ACC112 (cell line): ENCODE measurements around the gene PDLIM7.

Experiments used
- H2AFZ ChIP-seq: fragments of 200-600 bp; sonication (generic); one replicate; pipeline ENCODE4 v1.6.0; 2017; ENCODE audit warnings: antibody characterized with exemption, low read length; ENCODE audit not compliant: unreplicated experiment
- H3K27ac ChIP-seq: fragments of 200-600 bp; sonication (generic); 2 replicates; pipeline ENCODE4 v1.5.1; 2014; ENCODE audit warnings: low read depth, mild to moderate bottlenecking, antibody characterized with exemption, low read length, moderate library complexity
- H3K27me3 ChIP-seq: fragments of 200-600 bp; sonication (generic); 2 replicates; pipeline ENCODE4 v1.6.1; 2014; ENCODE audit warnings: mild to moderate bottlenecking, antibody characterized with exemption, low read length, moderate library complexity, mixed read lengths; ENCODE audit not compliant: insufficient read depth
- H3K36me3 ChIP-seq: fragments of 200-600 bp; sonication (generic); 2 replicates; pipeline ENCODE4 v1.6.1; 2016; ENCODE audit warnings: mild to moderate bottlenecking, antibody characterized with exemption, low read length, moderate library complexity, mixed read lengths; ENCODE audit not compliant: insufficient read depth
- H3K4me1 ChIP-seq: fragments of 200-600 bp; sonication (generic); one replicate; pipeline ENCODE4 v1.6.1; 2016; ENCODE audit warnings: low read length, mixed read lengths; ENCODE audit not compliant: insufficient read depth, unreplicated experiment, control insufficient read depth
- H3K4me3 ChIP-seq: fragments of 200-600 bp; sonication (generic); 2 replicates; pipeline ENCODE4 v1.5.1; 2014; ENCODE audit warnings: mild to moderate bottlenecking, low read depth, low read length
- H3K79me2 ChIP-seq: fragments of 200-600 bp; sonication (generic); one replicate; pipeline ENCODE4 v1.6.0; 2016; ENCODE audit warnings: low read length; ENCODE audit not compliant: control insufficient read depth, unreplicated experiment, insufficient read depth

Gene PDLIM7

GRCh38 chr5:177505075-177505474 lies 7.7 kb upstream of the PDLIM7 start:
- Histone ChIP-seq H3K27me3 (no peaks in the 10 kb centered on the region), H3K4me1 (peaks cover 8% of the 10 kb centered on the region), H3K4me3 (no peak overlapping the region), H3K36me3 (no peaks in the 10 kb centered on the region), H3K27ac (no peak overlapping the region), H3K79me2 (no peaks in the 10 kb centered on the region), H2AFZ (no peak overlapping the region)

- Histone ChIP-seq H3K4me1 (peaks cover 8% of the 10 kb centered on the region), H3K79me2 (no peaks in the 10 kb centered on the region), H3K36me3 (no peaks in the 10 kb centered on the region), H3K27ac (no peak overlapping the region), H3K4me3 (no peak overlapping the region), H3K27me3 (no peaks in the 10 kb centered on the region), H2AFZ (no peak overlapping the region)
Observed at GRCh38 chr5:177504086-177505056, 7.0 kb upstream of the PDLIM7 start.

- Histone ChIP-seq H3K27ac (no peak overlapping the region), H3K36me3 (no peaks in the 10 kb centered on the region), H3K4me1 (peaks cover 9% of the 10 kb centered on the region), H2AFZ (no peak overlapping the region), H3K79me2 (no peaks in the 10 kb centered on the region), H3K27me3 (no peaks in the 10 kb centered on the region), H3K4me3 (no peak overlapping the region)
Observed at GRCh38 chr5:177503351-177504085, 6.1 kb upstream of the PDLIM7 start.

GRCh38 chr5:177502886-177503285 lies 5.5 kb upstream of the PDLIM7 start:
- Histone ChIP-seq H3K4me3 (no peak overlapping the region), H3K36me3 (no peaks in the 10 kb centered on the region), H3K27me3 (no peaks in the 10 kb centered on the region), H2AFZ (no peak overlapping the region), H3K27ac (no peak overlapping the region), H3K4me1 (peaks cover 15% of the 10 kb centered on the region), H3K79me2 (no peaks in the 10 kb centered on the region)

- H3K79me2 ChIP-seq, result no peaks in the 10 kb centered on the region
- no peak overlapping the region for H3K4me3 ChIP-seq
- H3K27ac ChIP-seq, result no peak overlapping the region
- peaks cover 16% of the 10 kb centered on the region for H3K4me1 ChIP-seq
- H2AFZ ChIP-seq, result no peak overlapping the region
- H3K27me3 ChIP-seq, result no peaks in the 10 kb centered on the region
- no peaks in the 10 kb centered on the region for H3K36me3 ChIP-seq
Observed at GRCh38 chr5:177501874-177502678, 4.7 kb upstream of the PDLIM7 start.

- H3K36me3 ChIP-seq, result no peaks in the 10 kb centered on the region
- H3K27ac ChIP-seq, result no peak overlapping the region
- H3K4me1 ChIP-seq, result peaks cover 20% of the 10 kb centered on the region
- H3K79me2 ChIP-seq, result peaks cover 8% of the 10 kb centered on the region
- no peak overlapping the region for H3K4me3 ChIP-seq
- H2AFZ ChIP-seq, result no peak overlapping the region
- H3K27me3 ChIP-seq, result no peaks in the 10 kb centered on the region
Observed at GRCh38 chr5:177500685-177501522, 3.5 kb upstream of the PDLIM7 start.

- Histone ChIP-seq H3K27ac (no peak overlapping the region), H3K27me3 (no peaks in the 10 kb centered on the region), H3K79me2 (peaks cover 12% of the 10 kb centered on the region), H2AFZ (no peak overlapping the region), H3K4me3 (no peak overlapping the region), H3K36me3 (no peaks in the 10 kb centered on the region), H3K4me1 (peaks cover 30% of the 10 kb centered on the region)
Observed at GRCh38 chr5:177499842-177500241, 2.4 kb upstream of the PDLIM7 start.

- Histone ChIP-seq H3K27me3 (no peaks in the 10 kb centered on the region), H3K4me3 (peak overlapping the region; percentile 78), H3K4me1 (peaks cover 45% of the 10 kb centered on the region), H3K36me3 (peaks cover 3% of the 10 kb centered on the region; the same call in 1 of the 2 replicates), H2AFZ (no peak overlapping the region), H3K79me2 (peaks cover 22% of the 10 kb centered on the region), H3K27ac (no peak overlapping the region; the same call in 1 of the 2 replicates)
Observed at GRCh38 chr5:177498013-177498787, 796 bp upstream of the PDLIM7 start.

GRCh38 chr5:177496727-177497291 lies 595 bp downstream of the PDLIM7 start:
- Histone ChIP-seq H3K27ac (peak overlapping the region; percentile 82), H3K27me3 (no peaks in the 10 kb centered on the region), H2AFZ (no peak overlapping the region), H3K36me3 (peaks cover 6% of the 10 kb centered on the region; the same call in 1 of the 2 replicates), H3K79me2 (peaks cover 33% of the 10 kb centered on the region), H3K4me1 (peaks cover 50% of the 10 kb centered on the region), H3K4me3 (peak overlapping the region; percentile 78)
